Spinal cord (tissue), 10 donors: ENCODE data around the gene LRRC59. TPM values are rescaled to one million over a fixed set of nuclear protein-coding genes. Genes with fewer than 3 reads are reported as not detected.

ENCODE experiments used
- DNase-seq, 6 donors: peaks; one replicate each; pipeline versions ENCODE4 v3.0.0 to v3.0.0-alpha.2; 2013 to 2015; ENCODE audit warnings: low spot score in 6 of 6, low read depth in 4 of 6
- H3K27ac ChIP-seq: one replicate; pipeline ENCODE4 v1.5.1; 2013; ENCODE audit warnings: low read depth, low read length, control low read depth
- H3K27me3 ChIP-seq: one replicate; pipeline ENCODE4 v1.6.1; 2013; ENCODE audit warnings: low read length; ENCODE audit not compliant: control insufficient read depth, insufficient read depth
- H3K36me3 ChIP-seq: one replicate; pipeline ENCODE4 v1.6.1; 2013; ENCODE audit warnings: low read length; ENCODE audit not compliant: control insufficient read depth, insufficient read depth
- H3K4me1 ChIP-seq: one replicate; pipeline ENCODE4 v1.6.1; 2013; ENCODE audit warnings: low read length; ENCODE audit not compliant: control insufficient read depth, insufficient read depth
- H3K4me3 ChIP-seq: one replicate; pipeline ENCODE4 v1.5.1; 2013; ENCODE audit warnings: low read depth, low read length, control low read depth
- H3K9me3 ChIP-seq: one replicate; pipeline ENCODE4 v1.6.1; 2013; ENCODE audit warnings: low read length; ENCODE audit not compliant: control insufficient read depth, insufficient read depth
- WGBS: methylation state at CpG from one replicate; pipeline ENCODE4 v1.1.5; 2013; ENCODE audit warnings: missing lambda C conversion rate; ENCODE audit not compliant: insufficient coverage; 5-methylcytosine and 5-hydroxymethylcytosine counted together
- polyA plus RNA-seq, 2 donors: library from polyadenylated mRNA; unstranded; fragments of 120-200 nt; gene quantifications; one replicate each; pipeline ENCODE4 v1.2.1, GENCODE V29; 2013; ENCODE audit not compliant: insufficient read length in 2 of 2
- total RNA-seq, 2 donors: library from RNA; depleted of rRNA in 1 of 2; stranded (reverse); fragments of 120-200 nt in 1 of 2; fragments of >200 nt in 1 of 2; gene quantifications; one replicate each; pipeline versions ENCODE4 v1.2.3 to v1.2.4, GENCODE V29; 2013 to 2014
- donor health status: healthy.

Gene LRRC59
- total and polyA plus RNA-seq, 4 donors, result 45.7 to 63.9 (median 54.2) TPM

DNA sequence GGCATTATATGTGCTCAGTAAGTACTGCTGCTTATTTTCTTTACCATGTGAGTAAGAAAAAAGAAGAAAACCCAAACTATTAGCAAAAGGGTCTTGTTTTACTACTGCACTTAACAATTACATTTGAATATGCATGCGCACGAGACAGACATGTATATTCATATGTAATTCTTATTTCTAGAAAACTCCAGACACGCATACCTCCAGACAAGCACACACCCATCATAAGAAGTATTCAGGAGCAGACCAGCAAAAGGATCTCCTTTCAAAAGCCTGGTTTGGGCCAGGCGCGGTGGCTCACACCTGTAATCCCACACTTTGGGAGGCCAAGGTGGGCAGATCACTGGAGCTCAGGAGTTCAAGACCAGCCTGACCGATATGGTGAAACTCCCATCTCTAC is 7.8 kb downstream of the LRRC59 start:
- H3K4me1 ChIP-seq, result no peaks in the 10 kb centered on the region
- no peak overlapping the region for H3K4me3 ChIP-seq
- WGBS, result 100% methylated on average over 1 of the region's 6 CpGs
- no peaks in the 10 kb centered on the region for H3K9me3 ChIP-seq
- H3K36me3 ChIP-seq, result peaks cover 81% of the 10 kb centered on the region
- no peak overlapping the region for H3K27ac ChIP-seq
- DNase-seq, result no peak
- no peaks in the 10 kb centered on the region for H3K27me3 ChIP-seq

DNA sequence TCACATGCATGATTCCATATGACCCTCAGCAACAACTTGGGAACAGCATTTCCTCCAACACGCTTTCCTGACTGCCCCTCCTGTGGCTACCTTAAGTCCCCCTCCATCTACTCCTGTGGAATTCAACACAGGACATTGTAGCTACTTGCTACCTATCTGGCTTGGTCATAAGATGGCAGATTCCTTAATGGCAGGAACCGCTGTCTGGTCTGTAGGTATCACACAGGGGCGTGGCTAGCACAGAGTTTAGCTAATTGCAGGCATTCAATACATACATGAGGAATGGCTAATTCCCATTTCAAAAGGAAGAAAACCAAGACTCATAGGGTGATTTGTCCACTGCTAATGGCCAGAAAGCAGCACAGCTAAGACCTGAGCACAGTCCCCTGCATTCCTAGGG is 8.6 kb downstream of the LRRC59 start:
- no peak for DNase-seq
- H3K4me3 ChIP-seq, result no peak overlapping the region
- no peaks in the 10 kb centered on the region for H3K27me3 ChIP-seq
- WGBS, result 95% methylated on average over 2 of the region's 3 CpGs
- H3K9me3 ChIP-seq, result no peaks in the 10 kb centered on the region
- H3K36me3 ChIP-seq, result peaks cover 83% of the 10 kb centered on the region
- H3K27ac ChIP-seq, result no peak overlapping the region
- no peaks in the 10 kb centered on the region for H3K4me1 ChIP-seq

DNA sequence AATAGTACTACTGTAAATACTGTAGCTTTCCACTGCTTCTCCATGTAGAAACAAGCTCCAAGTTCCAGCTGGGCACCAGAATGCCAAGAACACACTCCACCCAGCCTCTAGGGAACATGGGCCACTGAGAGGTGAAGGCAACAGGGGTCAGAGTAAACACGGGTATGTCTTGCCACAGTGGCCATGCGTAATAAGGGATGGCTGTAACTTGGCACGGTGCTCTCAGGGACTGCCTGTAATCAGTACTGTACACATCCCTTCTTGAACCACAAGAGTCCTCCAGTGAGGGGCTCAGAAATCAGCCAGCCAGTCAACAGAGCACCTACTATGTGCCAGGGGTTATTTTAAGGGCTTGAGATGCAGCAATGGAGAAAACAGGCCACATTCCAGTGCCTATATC is 10.8 kb downstream of the LRRC59 start:
- WGBS, result no CpG with 5 or more reads among the region's 3 CpGs
- no peaks in the 10 kb centered on the region for H3K9me3 ChIP-seq
- H3K27ac ChIP-seq, result no peak overlapping the region
- H3K4me3 ChIP-seq, result no peak overlapping the region
- no peak for DNase-seq
- peaks cover 75% of the 10 kb centered on the region for H3K36me3 ChIP-seq
- H3K4me1 ChIP-seq, result no peaks in the 10 kb centered on the region
- H3K27me3 ChIP-seq, result no peaks in the 10 kb centered on the region

DNA sequence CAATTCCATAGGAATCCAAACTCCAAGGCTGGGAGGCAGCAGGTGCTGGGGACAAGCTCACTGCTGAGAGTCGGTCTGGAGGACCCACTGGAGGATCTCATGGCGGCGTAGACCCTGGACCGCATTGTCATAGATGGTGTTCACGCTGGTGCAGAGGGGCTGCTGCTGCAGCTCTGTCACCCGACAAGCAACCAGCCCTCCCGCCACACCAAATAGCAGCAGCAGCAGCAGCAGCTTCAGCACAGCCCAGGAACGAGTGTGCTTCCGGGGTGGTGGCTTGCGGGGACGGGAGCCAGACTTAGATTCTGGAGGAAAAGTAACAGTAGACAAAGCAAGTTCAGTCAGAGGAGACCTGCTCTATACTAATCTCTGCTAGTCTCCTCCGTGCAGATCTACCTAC is 14.4 kb downstream of the LRRC59 start:
- DNase-seq, result no peak
- no peaks in the 10 kb centered on the region for H3K27me3 ChIP-seq
- H3K4me3 ChIP-seq, result no peak overlapping the region
- 100% methylated on average over 7 of the region's 12 CpGs for WGBS
- H3K4me1 ChIP-seq, result no peaks in the 10 kb centered on the region
- no peaks in the 10 kb centered on the region for H3K9me3 ChIP-seq
- H3K36me3 ChIP-seq, result peaks cover 62% of the 10 kb centered on the region
- no peak overlapping the region for H3K27ac ChIP-seq

DNA sequence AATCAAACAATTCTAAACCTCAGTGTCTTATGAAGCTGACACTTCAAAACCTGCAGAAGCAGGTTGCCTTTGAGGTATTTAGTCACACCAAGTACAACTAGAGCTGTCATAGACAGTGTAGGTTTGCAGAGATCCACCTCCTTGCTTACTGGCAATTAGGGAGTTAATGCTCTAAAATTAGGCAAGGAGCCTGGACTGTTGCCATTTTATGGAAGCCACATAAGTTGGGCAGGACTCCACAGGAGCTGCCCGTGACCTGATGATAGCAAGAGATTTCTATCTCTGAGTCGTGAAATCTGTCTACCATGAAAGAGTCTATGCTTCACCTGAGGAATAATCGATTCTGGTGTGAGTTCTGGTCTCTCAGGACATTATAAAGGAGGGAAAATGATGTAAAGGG is 15.4 kb downstream of the LRRC59 start:
- DNase-seq, result no peak
- Histone ChIP-seq H3K36me3 (peaks cover 54% of the 10 kb centered on the region), H3K27ac (no peak overlapping the region), H3K4me3 (no peak overlapping the region), H3K4me1 (no peaks in the 10 kb centered on the region), H3K9me3 (no peaks in the 10 kb centered on the region), H3K27me3 (no peaks in the 10 kb centered on the region)
- 86% methylated on average over 3 of the region's 3 CpGs for WGBS

DNA sequence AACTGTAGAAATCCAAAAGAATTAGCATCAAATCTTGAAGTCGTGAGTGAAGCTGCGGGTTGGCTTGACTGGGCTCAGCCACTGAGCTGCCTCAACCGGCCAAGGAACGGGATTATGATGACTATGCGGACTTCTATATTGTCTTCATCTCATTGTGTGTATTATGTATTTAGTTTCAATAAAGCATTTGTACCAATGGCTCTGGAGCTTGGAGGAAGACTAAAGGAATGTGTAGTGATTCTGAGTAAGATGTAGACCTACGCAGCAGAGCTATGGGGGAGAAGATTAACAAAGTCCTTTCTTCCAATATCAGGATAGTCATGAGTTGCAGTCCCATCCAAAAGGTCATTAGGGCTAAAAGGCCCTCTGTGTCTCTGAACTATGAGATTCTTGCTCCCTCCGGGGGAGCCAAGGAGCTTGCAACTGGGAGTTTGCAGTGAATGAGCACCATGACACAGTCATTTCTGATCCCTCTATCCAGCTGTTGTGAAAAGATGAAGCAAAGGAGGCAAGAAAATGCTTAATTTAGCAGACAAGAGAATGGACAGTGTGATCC is 16.0 kb downstream of the LRRC59 start:
- WGBS, result 90% methylated on average over 3 of the region's 7 CpGs
- Histone ChIP-seq H3K4me1 (no peaks in the 10 kb centered on the region), H3K36me3 (peaks cover 48% of the 10 kb centered on the region), H3K4me3 (no peak overlapping the region), H3K27me3 (no peaks in the 10 kb centered on the region), H3K9me3 (no peaks in the 10 kb centered on the region), H3K27ac (no peak overlapping the region)
- no peak for DNase-seq

DNA sequence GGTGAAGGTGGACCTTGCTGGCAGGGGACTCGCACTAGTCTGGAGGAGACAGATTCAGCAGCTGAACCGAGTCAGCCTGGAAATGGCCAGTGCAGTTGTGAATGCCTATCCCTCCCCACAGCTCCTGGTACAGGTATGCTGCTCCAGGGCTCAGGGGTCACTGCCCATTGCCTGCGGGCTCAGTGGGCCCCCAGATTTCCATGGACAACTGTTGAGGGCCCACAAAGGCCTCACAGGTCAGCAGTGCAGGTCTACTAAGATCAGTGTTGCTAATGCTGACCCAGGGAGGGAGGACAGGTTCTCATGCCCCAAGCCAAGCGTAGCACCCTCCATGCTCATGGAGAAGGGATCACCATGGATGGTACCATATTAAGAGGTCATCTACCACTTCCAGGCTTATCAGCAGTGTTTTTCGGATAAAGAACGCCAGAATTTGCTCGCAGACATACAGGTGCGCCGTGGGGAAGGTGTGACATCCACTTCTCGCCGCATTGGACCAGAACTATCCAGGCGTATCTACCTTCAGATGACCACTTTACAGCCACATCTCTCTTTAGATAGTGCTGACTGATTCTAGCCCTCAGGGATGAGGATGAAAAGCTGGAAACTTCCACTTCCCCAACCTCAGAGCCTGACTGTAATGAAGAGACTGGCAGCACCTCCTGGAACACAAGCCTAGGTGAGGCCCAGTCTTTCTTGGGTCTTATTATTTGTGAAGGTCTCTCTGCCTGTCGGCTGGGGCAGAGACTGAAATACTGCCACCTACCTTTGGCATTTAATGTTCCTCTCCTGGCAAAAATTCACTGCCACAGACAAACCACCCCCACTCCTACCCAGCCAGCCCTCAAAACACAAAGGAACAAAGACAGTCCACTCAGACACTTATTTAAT is 16.7 kb downstream of the LRRC59 start:
- 98% methylated on average over 10 of the region's 13 CpGs for WGBS
- no peak overlapping the region for H3K4me3 ChIP-seq
- no peak overlapping the region for H3K27ac ChIP-seq
- H3K36me3 ChIP-seq, result peaks cover 45% of the 10 kb centered on the region
- DNase-seq, result no peak
- H3K27me3 ChIP-seq, result no peaks in the 10 kb centered on the region
- no peaks in the 10 kb centered on the region for H3K4me1 ChIP-seq
- H3K9me3 ChIP-seq, result no peaks in the 10 kb centered on the region

DNA sequence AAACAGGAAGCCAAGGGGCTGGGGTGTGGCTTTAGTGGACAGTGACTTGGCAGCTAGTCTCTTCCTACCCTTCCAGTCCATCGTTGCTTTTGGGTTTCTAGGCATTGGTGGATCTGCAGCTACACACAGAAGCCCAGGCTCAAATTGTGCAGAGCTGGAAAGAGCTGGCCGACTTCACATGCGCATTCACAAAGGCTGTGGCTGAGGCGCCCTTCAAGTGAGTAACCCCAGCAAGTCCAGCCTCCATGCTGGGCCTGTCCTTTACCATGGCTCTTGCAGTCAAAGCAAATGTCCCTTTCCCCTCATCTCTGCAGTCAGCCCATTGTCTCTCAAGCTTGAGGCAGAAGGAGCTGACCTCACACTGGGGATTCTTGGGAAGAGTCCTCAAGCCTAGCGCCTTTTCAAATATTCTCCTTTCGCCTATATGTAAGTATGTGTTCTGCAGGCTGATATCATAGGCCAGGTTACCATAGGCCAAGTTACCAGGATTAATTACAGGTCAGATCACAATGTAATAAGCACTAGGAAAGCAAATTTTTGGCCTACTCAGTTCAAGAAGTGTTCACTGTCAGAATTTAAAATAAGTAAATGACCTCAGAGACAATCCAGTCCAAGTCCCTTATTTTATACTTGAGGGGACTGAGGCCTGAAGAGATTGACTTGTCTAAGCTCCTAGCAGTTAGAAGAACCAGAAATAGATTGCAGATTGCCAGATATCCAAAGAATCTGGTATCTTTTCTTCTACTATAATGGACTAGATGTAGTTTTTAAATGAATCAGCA is 17.8 kb downstream of the LRRC59 start:
- no peaks in the 10 kb centered on the region for H3K4me1 ChIP-seq
- WGBS, result 98% methylated on average over 4 of the region's 6 CpGs
- peaks cover 34% of the 10 kb centered on the region for H3K36me3 ChIP-seq

DNA sequence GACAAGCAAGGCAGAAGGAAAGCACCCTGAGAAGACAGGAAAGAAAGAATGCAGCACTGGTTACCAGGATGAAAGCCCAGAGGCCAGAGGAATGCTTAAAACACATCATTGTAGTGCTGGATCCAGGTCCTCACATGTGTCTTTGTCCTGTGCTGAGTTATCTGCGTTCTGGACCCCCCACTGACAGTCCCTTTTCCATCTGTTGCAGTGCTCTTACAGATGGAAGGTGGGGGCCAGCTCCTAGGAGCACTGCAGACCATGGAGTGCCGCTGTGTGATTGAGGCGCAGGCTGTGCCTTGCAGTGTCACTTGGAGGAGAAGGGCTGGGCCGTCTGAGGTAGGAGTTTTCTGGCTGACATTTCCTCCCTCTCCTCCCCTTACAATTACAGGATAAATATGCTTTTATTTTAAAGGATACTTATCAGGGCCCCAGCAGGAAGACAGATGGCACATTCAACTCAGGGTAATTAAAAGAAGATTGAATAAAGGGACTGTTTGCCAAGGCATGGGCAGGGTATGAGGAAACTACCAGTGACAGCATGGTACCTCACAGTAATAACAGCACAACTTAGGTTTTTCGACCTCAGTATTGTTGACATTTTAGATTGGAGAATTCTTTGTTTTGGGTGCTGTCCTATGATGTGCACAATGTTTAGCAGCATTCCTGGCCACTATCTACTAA is 21.3 kb downstream of the LRRC59 start:
- no peaks in the 10 kb centered on the region for H3K9me3 ChIP-seq
- H3K4me1 ChIP-seq, result peaks cover 11% of the 10 kb centered on the region
- 70% methylated on average over 1 of the region's 5 CpGs for WGBS
- DNase-seq, result no peak
- H3K27ac ChIP-seq, result no peak overlapping the region
- H3K36me3 ChIP-seq, result peaks cover 11% of the 10 kb centered on the region
- H3K4me3 ChIP-seq, result no peak overlapping the region
- H3K27me3 ChIP-seq, result no peaks in the 10 kb centered on the region

More for the DNA sequence above, 17.8 kb downstream of the LRRC59 start:
- Histone ChIP-seq H3K9me3 (no peaks in the 10 kb centered on the region), H3K27ac (no peak overlapping the region), H3K27me3 (no peaks in the 10 kb centered on the region), H3K4me3 (no peak overlapping the region)
- DNase-seq, result no peak
